ENCODE results near the gene DIABLO.

- no peak for TF ChIP-seq CTCF (IDR thresholded peaks at IDR 0.05)
- TF ChIP-seq POLR2A (IDR thresholded peaks at IDR 0.05), result no peak
Measured at GRCh38 chr12:122185494-122186082, 40.3 kb downstream of the DIABLO start.

Data from body of pancreas (tissue), 4 donors.